AG09319 (cell line): ENCODE data around the gene CA9.

Experiments used
- DNase-seq: peaks from one replicate; pipeline ENCODE4 v3.0.0-alpha.2; 2010; ENCODE audit warnings: low read depth; ENCODE audit errors: extremely low read depth
- CTCF ChIP-seq: IDR thresholded peaks from 2 replicates; pipeline ENCODE4 v1.5.1; 2011; ENCODE audit warnings: low read depth, mild to moderate bottlenecking, inconsistent platforms, low read length, moderate library complexity

CA9 gene

GRCh38 chr9:35650341-35651158 is 23.2 kb upstream of the CA9 start, which contains the start of gene SIT1:
TSS of gene SIT1 (minus strand) at chr9:35650931. CDS start at chr9:35650853, 78 bp downstream.
- DNase-seq, result no peak
- no peak for TF ChIP-seq CTCF

- TF ChIP-seq CTCF, result no peak
- no peak for DNase-seq
Measured at GRCh38 chr9:35651956-35652828, 21.5 kb upstream of the CA9 start.

GRCh38 chr9:35652829-35653209 is 20.9 kb upstream of the CA9 start:
- no peak for TF ChIP-seq CTCF
- DNase-seq, result no peak

GRCh38 chr9:35653611-35654010 is 20.1 kb upstream of the CA9 start:
- no peak for DNase-seq
- no peak for TF ChIP-seq CTCF

- no peak for DNase-seq
- TF ChIP-seq CTCF, result no peak
Measured at GRCh38 chr9:35656348-35656747, 17.4 kb upstream of the CA9 start.

- no peak for DNase-seq
- no peak for TF ChIP-seq CTCF
Measured at GRCh38 chr9:35656831-35657545, 16.7 kb upstream of the CA9 start.
